ENCODE data around the gene NFATC4.
A peak's percentile ranks its signal among the peaks of the same experiment; 100 is the strongest.

NFATC4 gene

GRCh38 chr14:24348186-24348585, 19.8 kb upstream of the NFATC4 start:
- no peak for TF ChIP-seq HOXC10 (CRISPR knock-in tag; IDR thresholded peaks at IDR 0.05)
- no peak for TF ChIP-seq ELK4 (IDR thresholded peaks at IDR 0.05; ENCODE audit: borderline replicate concordance, low read depth, low read length)
- no peak for TF ChIP-seq ZNF530 (tag by site-specific recombination; IDR thresholded peaks at IDR 0.05; ENCODE audit: low read depth)
- TF ChIP-seq ZNF664 (tag by site-specific recombination; IDR thresholded peaks at IDR 0.05), result no peak
- no peak for TF ChIP-seq ZNF394 (tag by site-specific recombination; IDR thresholded peaks at IDR 0.05; ENCODE audit: borderline replicate concordance)
- TF ChIP-seq ZBTB17 (tag by site-specific recombination; IDR thresholded peaks at IDR 0.05), result no peak
- TF ChIP-seq ZNF544 (tag by site-specific recombination; IDR thresholded peaks at IDR 0.05), result no peak
- no peak for TF ChIP-seq ZNF830 (tag by site-specific recombination; IDR thresholded peaks at IDR 0.05; ENCODE audit: low read depth)
- TF ChIP-seq, protein P1, sequence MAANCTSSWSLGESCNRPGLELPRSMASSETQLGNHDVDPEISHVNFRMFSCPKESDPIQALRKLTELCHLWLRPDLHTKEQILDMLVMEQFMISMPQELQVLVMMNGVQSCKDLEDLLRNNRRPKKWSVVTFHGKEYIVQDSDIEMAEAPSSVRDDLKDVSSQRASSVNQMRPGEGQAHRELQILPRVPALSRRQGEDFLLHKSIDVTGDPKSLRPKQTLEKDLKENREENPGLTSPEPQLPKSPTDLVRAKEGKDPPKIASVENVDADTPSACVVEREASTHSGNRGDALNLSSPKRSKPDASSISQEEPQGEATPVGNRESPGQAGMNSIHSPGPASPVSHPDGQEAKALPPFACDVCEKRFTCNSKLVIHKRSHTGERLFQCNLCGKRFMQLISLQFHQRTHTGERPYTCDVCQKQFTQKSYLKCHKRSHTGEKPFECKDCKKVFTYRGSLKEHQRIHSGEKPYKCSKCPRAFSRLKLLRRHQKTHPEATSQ (tag by site-specific recombination; IDR thresholded peaks at IDR 0.05), result no peak
- TF ChIP-seq GLI4 (tag by site-specific recombination; IDR thresholded peaks at IDR 0.05), result no peak
- TF ChIP-seq ZNF777 (tag by site-specific recombination; IDR thresholded peaks at IDR 0.05; ENCODE audit: borderline replicate concordance), result no peak
- no peak for TF ChIP-seq ZNF280D (tag by site-specific recombination; IDR thresholded peaks at IDR 0.05)
- ChIA-PET POLR2A (no interaction called here), CTCF (interaction anchor here (0.6 to 1.7 kb wide), 8 partner anchors 10 to 106 kb away, joined by 3 to 12 read pairs (median 4); partner anchors contain the start of gene TINF2)
- no peaks in the 10 kb centered on the region for H3K36me3 ChIP-seq (ENCODE audit: control insufficient read depth in 2 of 2, insufficient read depth in 1 of 2, low read length in 2 of 2)
- no peaks in the 10 kb centered on the region for H3K9me3 ChIP-seq (ENCODE audit: control insufficient read depth, insufficient read depth, low read depth, low read length)
- H3K4me1 ChIP-seq (ENCODE audit: control insufficient read depth, insufficient read depth, low read length), result no peaks in the 10 kb centered on the region
- H3K27ac ChIP-seq (ENCODE audit: extremely low read depth, low read depth, low read length), result no peak overlapping the region
- H3K4me3 ChIP-seq (ENCODE audit: low read depth, low read length), result no peak overlapping the region

DNA sequence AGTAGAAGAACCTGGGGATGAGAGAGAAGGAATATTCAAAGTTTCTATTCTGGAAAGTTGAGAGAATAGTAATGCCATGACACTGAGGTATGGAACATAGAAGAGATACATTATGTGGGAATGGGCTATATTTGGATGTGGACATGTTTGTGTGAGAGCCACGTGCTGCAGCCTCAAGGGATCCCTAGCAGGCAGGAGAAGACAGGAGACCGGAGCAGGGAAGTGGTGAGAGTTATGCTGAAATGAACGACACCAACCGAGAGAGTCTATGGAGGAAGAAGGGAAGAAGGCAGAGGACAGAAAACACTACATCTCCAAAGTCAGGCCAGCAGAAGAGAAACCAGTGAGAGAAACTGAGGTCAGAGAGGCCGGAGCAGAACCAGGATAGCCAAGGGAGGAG, 18.2 kb upstream of the NFATC4 start:
- Histone ChIP-seq H3K9me3 (ENCODE audit: control insufficient read depth, insufficient read depth, low read depth, low read length) (no peaks in the 10 kb centered on the region), H3K36me3 (ENCODE audit: control insufficient read depth in 2 of 2, insufficient read depth in 1 of 2, low read length in 2 of 2) (no peaks in the 10 kb centered on the region), H3K4me1 (ENCODE audit: control insufficient read depth, insufficient read depth, low read length) (no peaks in the 10 kb centered on the region), H3K4me3 (ENCODE audit: low read depth, low read length) (no peak overlapping the region), H3K27ac (ENCODE audit: extremely low read depth, low read depth, low read length) (no peak overlapping the region)
- ChIA-PET POLR2A (no interaction called here), CTCF (interaction anchor here (0.6 to 1.6 kb wide), 3 partner anchors 16 to 94 kb away, joined by 3 to 9 read pairs (median 3); partner anchors contain the start of gene CIDEB)
- TF ChIP-seq ZNF623 (tag by site-specific recombination; IDR thresholded peaks at IDR 0.05) (no peak), ZNF629 (tag by site-specific recombination; IDR thresholded peaks at IDR 0.05) (no peak)
- TF ChIP-seq, protein P2, sequence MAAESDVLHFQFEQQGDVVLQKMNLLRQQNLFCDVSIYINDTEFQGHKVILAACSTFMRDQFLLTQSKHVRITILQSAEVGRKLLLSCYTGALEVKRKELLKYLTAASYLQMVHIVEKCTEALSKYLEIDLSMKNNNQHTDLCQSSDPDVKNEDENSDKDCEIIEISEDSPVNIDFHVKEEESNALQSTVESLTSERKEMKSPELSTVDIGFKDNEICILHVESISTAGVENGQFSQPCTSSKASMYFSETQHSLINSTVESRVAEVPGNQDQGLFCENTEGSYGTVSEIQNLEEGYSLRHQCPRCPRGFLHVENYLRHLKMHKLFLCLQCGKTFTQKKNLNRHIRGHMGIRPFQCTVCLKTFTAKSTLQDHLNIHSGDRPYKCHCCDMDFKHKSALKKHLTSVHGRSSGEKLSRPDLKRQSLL (tag by site-specific recombination; IDR thresholded peaks at IDR 0.05), result no peak

GRCh38 chr14:24351517-24351916, 16.5 kb upstream of the NFATC4 start:
- Histone ChIP-seq H3K36me3 (ENCODE audit: control insufficient read depth in 2 of 2, insufficient read depth in 1 of 2, low read length in 2 of 2) (no peaks in the 10 kb centered on the region), H3K27ac (ENCODE audit: extremely low read depth, low read depth, low read length) (no peak overlapping the region), H3K4me1 (ENCODE audit: control insufficient read depth, insufficient read depth, low read length) (no peaks in the 10 kb centered on the region), H3K4me3 (ENCODE audit: low read depth, low read length) (no peak overlapping the region), H3K9me3 (ENCODE audit: control insufficient read depth, insufficient read depth, low read depth, low read length) (no peaks in the 10 kb centered on the region)
- ChIA-PET CTCF (interaction anchor here (0.9 to 2.2 kb wide), 11 partner anchors 10 to 89 kb away, joined by 3 to 13 read pairs (median 5); partner anchors contain the start of genes ADCY4 and TGM1), POLR2A (no interaction called here)
- TF ChIP-seq INSM2 (tag by site-specific recombination; IDR thresholded peaks at IDR 0.05) (no peak), ZNF600 (tag by site-specific recombination; IDR thresholded peaks at IDR 0.05) (peak; percentile 46; the same call in 1 of the 2 replicates)

Measured in HEK293 (cell line).